ENCODE results near the gene MSL1.

Gene MSL1

DNA sequence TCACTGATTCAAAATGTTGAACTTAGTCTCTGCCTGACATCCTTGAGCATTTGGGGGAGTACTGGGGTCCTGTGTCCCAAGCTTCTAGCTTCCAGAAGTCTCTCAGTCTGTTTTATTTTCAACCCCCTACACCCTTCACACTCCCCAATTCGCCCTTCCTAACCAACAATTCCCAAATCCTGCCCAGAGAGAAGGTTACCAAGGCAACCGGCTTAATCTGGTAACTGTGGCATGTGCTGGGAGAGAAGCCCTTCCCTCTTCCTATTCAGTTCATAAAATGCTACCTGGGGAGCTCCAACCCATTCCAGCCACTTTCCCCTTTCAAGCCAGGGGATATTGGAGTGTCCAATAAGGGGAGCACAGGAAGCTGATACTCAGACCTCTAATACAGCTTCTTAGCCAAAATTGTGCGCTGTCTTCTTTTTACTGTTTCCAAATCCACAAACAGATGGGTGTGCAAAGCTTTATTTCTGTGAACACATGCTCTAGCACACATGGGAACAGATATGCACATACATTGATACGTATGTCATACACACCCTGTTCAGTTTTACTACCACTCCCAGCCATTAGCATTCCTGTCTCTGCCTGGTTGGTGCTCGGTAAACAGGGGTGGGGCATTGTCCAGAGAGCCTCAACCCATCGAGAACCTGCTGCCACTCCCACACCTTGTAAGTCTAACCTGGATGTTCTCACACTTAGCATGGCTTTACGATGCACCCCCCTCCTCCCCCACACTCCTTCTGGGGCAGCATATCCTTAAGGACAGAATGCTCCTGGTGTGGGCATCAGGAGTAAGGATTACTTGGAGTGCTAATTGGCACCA, 54.4 kb downstream of the MSL1 start:
- H3K4me1 ChIP-seq (ENCODE audit: control insufficient read depth in 1 of 2, insufficient read depth in 2 of 2, low read length in 2 of 2): peaks cover 23% of the 10 kb centered on the region in 2 donors
- H3K27ac ChIP-seq (ENCODE audit: low read depth, low read length): peak overlapping the region; percentile 89
- peak overlapping the region; percentile 76 to 81 for H3K9ac ChIP-seq (ENCODE audit: low read depth in 1 of 2, low read length in 2 of 2)
- H3K36me3 ChIP-seq (ENCODE audit: control insufficient read depth in 1 of 2, insufficient read depth in 2 of 2, low read length in 2 of 2): peaks cover 13% of the 10 kb centered on the region in 2 donors
- no peak overlapping the region for H3K4me3 ChIP-seq (ENCODE audit: low read depth in 1 of 2, low read length in 2 of 2)
- H3K27me3 ChIP-seq (ENCODE audit: control insufficient read depth in 1 of 2, insufficient read depth in 2 of 2, low read length in 2 of 2): no peaks in the 10 kb centered on the region
- H3K9me3 ChIP-seq (ENCODE audit: control insufficient read depth in 1 of 2, low read length in 2 of 2): no peaks in the 10 kb centered on the region

DNA sequence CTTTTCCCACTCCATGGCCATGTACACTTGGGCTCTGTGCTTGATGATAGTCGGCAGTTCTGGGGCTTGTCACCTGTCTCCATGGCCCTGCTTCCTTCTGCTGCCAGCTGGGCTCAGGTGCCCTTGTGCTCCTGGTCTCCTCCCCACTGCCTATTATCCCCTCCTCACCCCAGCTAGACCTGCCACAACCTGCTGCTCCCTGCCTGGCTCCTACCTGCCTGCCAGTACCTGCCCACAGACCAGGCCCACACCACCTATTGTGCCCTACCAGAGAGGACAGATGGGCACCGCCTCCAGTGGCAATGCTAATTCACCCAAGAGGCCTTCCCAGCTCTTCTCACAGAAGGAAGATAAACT, 55.0 kb downstream of the MSL1 start:
- Histone ChIP-seq H3K27me3 (ENCODE audit: control insufficient read depth in 1 of 2, insufficient read depth in 2 of 2, low read length in 2 of 2) (no peaks in the 10 kb centered on the region), H3K9ac (ENCODE audit: low read depth in 1 of 2, low read length in 2 of 2) (peak overlapping the region; percentile 76 to 81), H3K9me3 (ENCODE audit: control insufficient read depth in 1 of 2, low read length in 2 of 2) (no peaks in the 10 kb centered on the region), H3K36me3 (ENCODE audit: control insufficient read depth in 1 of 2, insufficient read depth in 2 of 2, low read length in 2 of 2) (peaks cover 7% of the 10 kb centered on the region in 2 donors), H3K4me1 (ENCODE audit: control insufficient read depth in 1 of 2, insufficient read depth in 2 of 2, low read length in 2 of 2) (peaks cover 27% of the 10 kb centered on the region in 2 donors), H3K4me3 (ENCODE audit: low read depth in 1 of 2, low read length in 2 of 2) (peak overlapping the region; percentile 19 to 42), H3K27ac (ENCODE audit: low read depth, low read length) (peak overlapping the region; percentile 89)

DNA sequence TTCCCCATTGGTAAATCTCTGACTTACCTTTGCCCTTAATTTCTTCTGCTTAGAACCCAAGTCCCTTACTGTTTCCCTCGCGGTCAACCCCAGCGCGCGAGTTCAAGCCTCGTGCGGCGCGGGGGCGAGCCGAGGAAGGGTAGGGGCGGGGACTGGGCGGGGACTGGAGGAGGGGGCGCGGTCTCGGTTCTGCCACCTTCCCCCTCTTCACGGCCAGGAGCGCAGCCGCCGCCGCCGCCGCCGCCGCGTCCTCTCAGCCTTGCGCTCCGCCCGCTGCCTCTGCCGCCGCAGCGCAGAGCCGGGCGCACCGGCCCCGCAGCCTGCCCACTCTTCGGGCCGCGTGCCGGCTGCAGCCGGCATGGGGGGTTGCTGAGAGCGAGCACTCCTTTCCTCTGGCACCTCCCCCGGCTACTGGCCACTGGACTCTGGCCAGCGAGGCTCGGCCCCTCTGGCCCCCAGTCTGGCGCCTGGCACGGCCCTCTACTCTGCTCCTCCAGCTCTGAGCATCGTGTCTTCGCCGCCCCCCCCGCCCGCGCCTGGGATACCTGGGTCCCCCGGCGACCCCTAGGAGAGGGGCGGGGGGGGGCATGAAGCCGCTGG, 55.6 kb downstream of the MSL1 start, which contains the start of gene RAPGEFL1:
RAPGEFL1 (plus strand) TSS at position 196 of the 600 bp plus-strand sequence; CDS start at position 588, 392 bp downstream.
- no peaks in the 10 kb centered on the region for H3K27me3 ChIP-seq (ENCODE audit: control insufficient read depth in 1 of 2, insufficient read depth in 2 of 2, low read length in 2 of 2)
- H3K4me3 ChIP-seq (ENCODE audit: low read depth in 1 of 2, low read length in 2 of 2): peak within 1 kb of the TSS; percentile 75 to 88
- peak within 1 kb of the TSS; percentile 89 for H3K27ac ChIP-seq (ENCODE audit: low read depth, low read length)
- peak within 1 kb of the TSS; percentile 88 to 95 for H3K9ac ChIP-seq (ENCODE audit: low read depth in 1 of 2, low read length in 2 of 2)
- H3K4me1 ChIP-seq (ENCODE audit: control insufficient read depth in 1 of 2, insufficient read depth in 2 of 2, low read length in 2 of 2): peaks cover 27% of the 10 kb centered on the region in 2 donors
- H3K9me3 ChIP-seq (ENCODE audit: control insufficient read depth in 1 of 2, low read length in 2 of 2): no peaks in the 10 kb centered on the region
- peaks cover 3% of the 10 kb centered on the region in 2 donors for H3K36me3 ChIP-seq (ENCODE audit: control insufficient read depth in 1 of 2, insufficient read depth in 2 of 2, low read length in 2 of 2)

DNA sequence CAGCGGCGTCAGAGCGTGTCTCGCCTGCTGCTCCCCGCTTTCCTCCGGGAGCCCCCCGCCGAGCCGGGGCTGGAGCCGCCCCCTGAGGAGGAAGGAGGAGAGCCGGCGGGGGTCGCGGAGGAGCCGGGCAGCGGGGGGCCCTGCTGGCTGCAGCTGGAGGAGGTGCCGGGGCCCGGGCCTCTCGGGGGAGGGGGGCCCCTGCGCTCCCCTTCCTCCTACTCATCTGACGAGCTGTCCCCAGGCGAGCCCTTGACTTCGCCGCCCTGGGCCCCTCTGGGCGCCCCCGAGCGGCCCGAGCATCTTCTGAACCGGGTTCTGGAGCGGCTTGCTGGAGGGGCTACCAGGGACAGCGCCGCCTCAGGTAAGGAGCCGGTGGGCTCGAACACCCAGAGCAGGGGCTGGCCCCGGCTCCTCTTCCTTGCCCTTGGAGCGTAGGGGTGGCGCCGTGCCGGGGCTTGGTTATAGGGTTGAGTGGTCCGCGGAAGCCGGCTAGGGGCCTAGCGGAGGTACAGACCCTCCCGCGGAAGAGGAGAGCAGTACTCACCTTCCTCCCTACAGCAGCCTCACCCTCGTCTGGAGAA, 56.3 kb downstream of the MSL1 start:
- peak overlapping the region; percentile 75 to 88 for H3K4me3 ChIP-seq (ENCODE audit: low read depth in 1 of 2, low read length in 2 of 2)
- peak overlapping the region; percentile 75 for H3K27ac ChIP-seq (ENCODE audit: low read depth, low read length)
- H3K4me1 ChIP-seq (ENCODE audit: control insufficient read depth in 1 of 2, insufficient read depth in 2 of 2, low read length in 2 of 2): peaks cover 27% of the 10 kb centered on the region in 2 donors
- no peaks in the 10 kb centered on the region for H3K27me3 ChIP-seq (ENCODE audit: control insufficient read depth in 1 of 2, insufficient read depth in 2 of 2, low read length in 2 of 2)
- peak overlapping the region; percentile 88 to 95 for H3K9ac ChIP-seq (ENCODE audit: low read depth in 1 of 2, low read length in 2 of 2)
- peaks cover 2 to 3% of the 10 kb centered on the region in 2 donors for H3K36me3 ChIP-seq (ENCODE audit: control insufficient read depth in 1 of 2, insufficient read depth in 2 of 2, low read length in 2 of 2)
- no peaks in the 10 kb centered on the region for H3K9me3 ChIP-seq (ENCODE audit: control insufficient read depth in 1 of 2, low read length in 2 of 2)

DNA sequence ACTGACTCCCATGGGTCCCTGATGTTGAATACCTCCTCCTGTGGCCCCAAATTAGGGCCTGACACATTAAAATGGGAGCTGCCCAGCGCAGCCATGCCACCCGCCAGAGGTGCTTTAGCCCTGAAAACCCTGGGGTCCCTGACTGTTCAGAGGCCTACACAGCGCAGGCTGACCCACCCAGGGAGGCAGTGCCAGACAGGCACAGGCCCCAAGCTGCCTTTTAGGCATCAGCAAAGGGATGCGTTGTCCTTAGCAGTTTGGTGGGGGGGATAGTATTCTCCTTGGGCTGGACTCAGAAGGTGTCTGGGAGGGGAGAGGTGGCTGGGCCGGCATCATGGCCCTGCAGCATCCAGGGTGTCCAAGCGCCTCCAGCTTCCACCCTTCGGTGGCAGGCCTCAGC, 56.9 kb downstream of the MSL1 start:
- Histone ChIP-seq H3K36me3 (ENCODE audit: control insufficient read depth in 1 of 2, insufficient read depth in 2 of 2, low read length in 2 of 2) (peaks cover 0 to 3% of the 10 kb centered on the region in 2 donors), H3K9me3 (ENCODE audit: control insufficient read depth in 1 of 2, low read length in 2 of 2) (no peaks in the 10 kb centered on the region), H3K4me3 (ENCODE audit: low read depth in 1 of 2, low read length in 2 of 2) (peak overlapping the region; percentile 75 to 88), H3K4me1 (ENCODE audit: control insufficient read depth in 1 of 2, insufficient read depth in 2 of 2, low read length in 2 of 2) (peaks cover 27% of the 10 kb centered on the region in 2 donors), H3K27ac (ENCODE audit: low read depth, low read length) (peak overlapping the region; percentile 75), H3K9ac (ENCODE audit: low read depth in 1 of 2, low read length in 2 of 2) (peak overlapping the region; percentile 88 to 95), H3K27me3 (ENCODE audit: control insufficient read depth in 1 of 2, insufficient read depth in 2 of 2, low read length in 2 of 2) (no peaks in the 10 kb centered on the region)

DNA sequence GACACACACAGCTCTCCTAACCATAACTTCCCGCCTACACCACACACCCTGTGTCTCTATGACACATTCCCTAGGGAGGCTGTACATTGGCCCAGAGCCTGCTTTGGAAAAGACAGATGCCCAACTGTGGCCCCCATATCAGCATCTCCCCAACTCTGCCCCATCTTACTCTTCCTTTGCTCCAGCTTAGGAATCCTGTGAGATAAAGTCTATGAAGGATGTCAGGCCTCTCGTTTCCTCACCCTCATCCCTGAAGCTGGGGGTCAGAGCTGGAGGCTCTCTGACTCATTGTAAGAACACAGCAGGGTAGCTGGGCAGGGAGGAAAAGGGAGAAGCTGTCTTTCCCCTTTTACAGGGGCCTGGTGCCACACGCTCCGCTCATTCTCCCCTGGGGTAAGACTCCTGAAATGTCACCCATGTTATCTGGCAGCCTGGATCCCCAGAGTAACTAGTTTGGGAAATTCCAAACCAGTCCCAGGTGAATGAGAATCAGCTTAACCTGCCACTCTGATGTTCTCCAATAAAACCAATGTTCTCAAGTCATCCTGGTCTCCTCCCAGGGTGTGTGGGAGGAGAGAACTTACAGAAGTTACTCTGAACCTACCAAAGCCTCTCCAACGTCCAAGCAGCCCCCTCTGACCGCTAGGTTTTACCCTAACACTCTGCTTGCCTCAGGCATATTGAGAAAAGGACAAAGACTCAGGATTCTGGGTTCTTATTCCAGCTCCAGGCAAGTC, 58.3 kb downstream of the MSL1 start:
- H3K27me3 ChIP-seq (ENCODE audit: control insufficient read depth in 1 of 2, insufficient read depth in 2 of 2, low read length in 2 of 2): no peaks in the 10 kb centered on the region
- no peaks in the 10 kb centered on the region for H3K9me3 ChIP-seq (ENCODE audit: control insufficient read depth in 1 of 2, low read length in 2 of 2)
- peaks cover 35 to 37% of the 10 kb centered on the region in 2 donors for H3K4me1 ChIP-seq (ENCODE audit: control insufficient read depth in 1 of 2, insufficient read depth in 2 of 2, low read length in 2 of 2)
- H3K27ac ChIP-seq (ENCODE audit: low read depth, low read length): peak overlapping the region; percentile 84
- peak overlapping the region; percentile 57 to 88 for H3K9ac ChIP-seq (ENCODE audit: low read depth in 1 of 2, low read length in 2 of 2)
- H3K36me3 ChIP-seq (ENCODE audit: control insufficient read depth in 1 of 2, insufficient read depth in 2 of 2, low read length in 2 of 2): no peaks in the 10 kb centered on the region
- peak overlapping the region; percentile 48 to 53 for H3K4me3 ChIP-seq (ENCODE audit: low read depth in 1 of 2, low read length in 2 of 2)

DNA sequence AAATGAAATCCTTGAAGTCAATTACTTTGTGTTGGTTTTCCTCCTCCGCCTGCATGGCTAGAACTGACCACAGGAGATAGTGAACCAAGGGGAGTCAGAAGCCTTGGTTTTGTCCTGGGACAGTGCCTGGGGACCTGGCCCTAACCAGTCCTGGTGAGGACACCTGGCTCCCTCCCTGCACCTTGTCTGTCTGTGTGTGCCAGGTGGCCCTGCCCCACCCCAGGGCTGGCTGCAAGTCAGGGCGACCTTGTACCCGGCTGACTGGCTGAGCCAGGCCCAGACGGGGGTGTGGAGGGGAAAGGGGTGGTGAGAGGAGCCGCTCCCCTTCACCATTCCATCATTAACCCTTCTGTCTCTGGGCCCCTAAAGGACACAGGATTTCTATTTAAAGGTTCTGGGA, 58.9 kb downstream of the MSL1 start:
- H3K9ac ChIP-seq (ENCODE audit: low read depth in 1 of 2, low read length in 2 of 2): peak overlapping the region; percentile 57 to 88
- H3K36me3 ChIP-seq (ENCODE audit: control insufficient read depth in 1 of 2, insufficient read depth in 2 of 2, low read length in 2 of 2): no peaks in the 10 kb centered on the region

DNA sequence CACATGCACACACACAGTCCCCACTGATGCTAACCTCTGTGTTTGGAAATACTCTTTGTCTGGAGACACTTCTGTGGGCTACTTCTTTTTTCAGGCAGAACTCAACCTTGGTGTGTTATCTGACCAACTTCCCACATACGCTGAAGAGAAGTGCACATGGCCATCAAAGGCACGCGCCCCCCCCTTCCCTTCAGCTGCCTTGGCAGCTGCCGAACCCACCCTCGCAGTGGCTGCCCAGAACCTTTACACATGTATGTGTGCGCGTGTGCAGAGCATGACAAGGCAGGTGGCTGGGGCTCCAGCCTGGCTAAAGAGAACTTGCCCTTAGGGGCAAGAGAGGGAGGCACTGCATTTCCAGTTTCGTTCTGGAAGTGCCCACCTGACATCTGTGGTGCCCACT, 59.4 kb downstream of the MSL1 start:
- Histone ChIP-seq H3K9ac (ENCODE audit: low read depth in 1 of 2, low read length in 2 of 2) (peak overlapping the region; percentile 36 to 88), H3K4me1 (ENCODE audit: control insufficient read depth in 1 of 2, insufficient read depth in 2 of 2, low read length in 2 of 2) (peaks cover 30 to 35% of the 10 kb centered on the region in 2 donors), H3K4me3 (ENCODE audit: low read depth in 1 of 2, low read length in 2 of 2) (peak overlapping the region; percentile 39 to 47), H3K27ac (ENCODE audit: low read depth, low read length) (peak overlapping the region; percentile 71), H3K36me3 (ENCODE audit: control insufficient read depth in 1 of 2, insufficient read depth in 2 of 2, low read length in 2 of 2) (no peaks in the 10 kb centered on the region), H3K27me3 (ENCODE audit: control insufficient read depth in 1 of 2, insufficient read depth in 2 of 2, low read length in 2 of 2) (no peaks in the 10 kb centered on the region), H3K9me3 (ENCODE audit: control insufficient read depth in 1 of 2, low read length in 2 of 2) (no peaks in the 10 kb centered on the region)

More for the DNA sequence above, 58.9 kb downstream of the MSL1 start:
- Histone ChIP-seq H3K9me3 (ENCODE audit: control insufficient read depth in 1 of 2, low read length in 2 of 2) (no peaks in the 10 kb centered on the region), H3K4me3 (ENCODE audit: low read depth in 1 of 2, low read length in 2 of 2) (peak overlapping the region; percentile 47 to 48), H3K4me1 (ENCODE audit: control insufficient read depth in 1 of 2, insufficient read depth in 2 of 2, low read length in 2 of 2) (peaks cover 35 to 39% of the 10 kb centered on the region in 2 donors), H3K27ac (ENCODE audit: low read depth, low read length) (peak overlapping the region; percentile 84), H3K27me3 (ENCODE audit: control insufficient read depth in 1 of 2, insufficient read depth in 2 of 2, low read length in 2 of 2) (no peaks in the 10 kb centered on the region)

DNA sequence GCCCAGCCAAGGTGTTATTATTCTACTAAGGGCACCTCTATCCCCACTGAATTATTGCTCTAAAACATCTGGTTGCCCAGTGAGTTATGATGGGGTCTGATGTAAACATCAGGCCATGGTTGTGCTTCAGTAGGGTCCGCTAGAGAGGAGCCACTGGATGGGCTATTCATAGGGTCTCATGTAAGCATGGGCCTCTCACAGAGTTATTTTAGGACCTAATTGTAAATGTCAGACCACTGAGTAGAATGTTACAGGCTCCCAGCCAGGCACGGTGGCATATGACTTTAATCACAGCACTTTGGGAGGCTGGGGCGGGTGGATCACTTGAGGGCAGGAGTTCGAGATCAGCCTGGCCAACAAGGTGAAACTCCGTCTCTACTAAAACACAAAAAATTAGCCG, 60.8 kb downstream of the MSL1 start:
- Histone ChIP-seq H3K9me3 (ENCODE audit: control insufficient read depth in 1 of 2, low read length in 2 of 2) (no peaks in the 10 kb centered on the region), H3K27ac (ENCODE audit: low read depth, low read length) (no peak overlapping the region), H3K36me3 (ENCODE audit: control insufficient read depth in 1 of 2, insufficient read depth in 2 of 2, low read length in 2 of 2) (peaks cover 0 to 2% of the 10 kb centered on the region in 2 donors), H3K27me3 (ENCODE audit: control insufficient read depth in 1 of 2, insufficient read depth in 2 of 2, low read length in 2 of 2) (no peaks in the 10 kb centered on the region), H3K4me1 (ENCODE audit: control insufficient read depth in 1 of 2, insufficient read depth in 2 of 2, low read length in 2 of 2) (peaks cover 23 to 27% of the 10 kb centered on the region in 2 donors), H3K9ac (ENCODE audit: low read depth in 1 of 2, low read length in 2 of 2) (no peak overlapping the region), H3K4me3 (ENCODE audit: low read depth in 1 of 2, low read length in 2 of 2) (no peak overlapping the region)
